HG03460 (cell line): ENCODE data around the gene NFIB.

Experiments
- ATAC-seq: cut with Tn5 transposase; IDR thresholded peaks from one replicate; pipeline ENCODE4 v1.9.1; 2021; ENCODE audit not compliant: unreplicated experiment

Gene NFIB

DNA sequence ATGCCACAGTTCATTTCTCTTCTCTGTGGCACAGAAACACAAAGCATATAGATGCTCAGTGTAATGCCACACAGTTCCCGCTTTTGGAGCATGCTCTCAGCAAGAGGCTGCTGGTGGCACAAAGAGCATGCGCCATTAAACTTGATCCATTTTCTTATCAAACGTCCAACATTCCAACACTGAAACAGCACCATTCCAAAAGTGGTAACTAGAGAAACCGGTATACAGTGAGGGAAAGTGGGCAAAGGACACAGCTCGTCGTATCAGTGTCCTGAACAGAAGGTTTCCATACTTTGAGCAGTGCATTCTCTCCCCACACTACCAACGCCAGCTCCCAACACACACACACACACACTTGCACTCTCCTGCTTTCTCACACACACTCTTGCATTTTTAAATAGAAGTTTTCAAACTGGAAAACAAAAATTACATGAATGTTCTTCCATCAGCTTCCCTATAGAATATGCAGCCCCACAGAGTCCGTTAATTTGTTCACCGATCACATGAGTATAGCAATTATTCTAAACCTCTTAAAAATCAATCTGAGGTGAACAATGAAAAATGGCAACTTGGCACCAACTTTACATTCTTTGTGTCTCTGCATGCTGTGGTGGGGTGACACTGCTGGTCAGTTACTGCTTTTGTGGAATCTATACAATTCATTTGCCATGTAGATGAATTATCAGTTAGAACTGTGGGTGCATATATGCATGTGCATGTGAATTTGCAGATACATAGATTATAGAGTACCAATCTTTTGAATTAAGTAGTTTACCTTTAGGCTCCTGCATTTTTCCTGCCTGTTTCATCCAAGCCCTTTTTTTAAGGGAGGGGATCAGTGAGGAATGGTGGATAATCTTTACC lies 5.7 kb downstream of the NFIB start:
- no peak for ATAC-seq

- no peak for ATAC-seq
Measured at GRCh38 chr9:14306672-14307660, 7.0 kb downstream of the NFIB start.

DNA sequence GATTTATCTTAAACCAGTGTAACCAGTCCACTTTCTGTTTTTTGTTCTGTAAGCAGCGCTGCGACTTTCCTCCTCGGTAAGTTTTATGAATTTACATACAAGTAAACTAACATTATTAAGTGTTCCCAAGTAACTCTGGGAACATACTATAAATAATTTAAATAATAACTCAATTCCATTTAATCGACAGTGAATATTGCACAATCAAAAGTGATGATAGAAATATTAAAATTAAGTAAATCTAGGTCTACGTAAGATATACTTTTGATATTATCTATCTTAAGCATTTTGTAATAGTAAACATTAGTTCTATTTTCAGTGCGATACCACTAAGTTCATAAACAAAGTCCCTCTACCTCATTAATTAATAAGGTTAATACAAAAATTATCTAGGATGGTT lies 7.8 kb downstream of the NFIB start:
- no peak for ATAC-seq

GRCh38 chr9:14304259-14304658 lies 9.7 kb downstream of the NFIB start:
- ATAC-seq: no peak

DNA sequence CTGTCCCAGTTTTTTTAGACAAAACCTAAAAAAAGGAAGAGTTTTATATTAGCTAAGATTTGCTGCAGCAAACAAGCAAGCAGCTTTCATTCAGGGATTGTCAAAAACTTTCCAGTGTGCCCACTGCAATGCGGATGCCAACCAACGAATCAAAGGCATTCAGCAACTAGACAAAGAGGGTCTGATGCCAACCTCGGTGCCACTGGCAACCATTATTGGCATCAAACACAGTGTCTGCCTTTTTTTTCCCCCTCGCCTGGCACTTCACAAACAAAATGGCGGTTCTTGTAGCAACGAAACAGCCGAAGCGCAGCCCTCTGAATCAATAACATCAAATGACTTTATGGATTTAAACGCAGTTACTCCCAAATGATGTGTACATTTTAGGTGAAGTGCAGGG lies 10.4 kb downstream of the NFIB start:
- no peak for ATAC-seq

- ATAC-seq: no peak
Measured at GRCh38 chr9:14303100-14303499, 10.8 kb downstream of the NFIB start.

- no peak for ATAC-seq
Measured at GRCh38 chr9:14302405-14302804, 11.5 kb downstream of the NFIB start.

- ATAC-seq: no peak
Measured at GRCh38 chr9:14301583-14302021, 12.3 kb downstream of the NFIB start.

DNA sequence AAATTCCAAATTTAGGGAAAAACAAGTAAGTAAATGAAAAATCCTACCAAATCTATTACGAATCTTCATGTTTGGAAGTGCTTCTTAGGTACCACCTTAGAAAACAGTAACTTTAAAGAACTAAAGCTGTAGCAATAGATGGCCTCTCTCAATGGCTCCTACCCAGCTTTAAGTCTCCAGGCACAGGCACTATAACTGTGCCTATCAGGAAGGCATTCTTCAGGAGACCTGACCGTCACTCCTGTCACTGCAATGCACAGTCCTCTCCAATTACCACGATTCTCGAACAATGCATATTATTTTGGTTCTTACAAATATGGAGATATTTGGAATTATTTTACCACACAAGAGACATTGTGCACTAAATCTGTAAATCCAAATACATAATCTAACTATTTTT lies 12.9 kb downstream of the NFIB start:
- no peak for ATAC-seq

GRCh38 chr9:14300588-14300987 lies 13.4 kb downstream of the NFIB start:
- no peak for ATAC-seq

DNA sequence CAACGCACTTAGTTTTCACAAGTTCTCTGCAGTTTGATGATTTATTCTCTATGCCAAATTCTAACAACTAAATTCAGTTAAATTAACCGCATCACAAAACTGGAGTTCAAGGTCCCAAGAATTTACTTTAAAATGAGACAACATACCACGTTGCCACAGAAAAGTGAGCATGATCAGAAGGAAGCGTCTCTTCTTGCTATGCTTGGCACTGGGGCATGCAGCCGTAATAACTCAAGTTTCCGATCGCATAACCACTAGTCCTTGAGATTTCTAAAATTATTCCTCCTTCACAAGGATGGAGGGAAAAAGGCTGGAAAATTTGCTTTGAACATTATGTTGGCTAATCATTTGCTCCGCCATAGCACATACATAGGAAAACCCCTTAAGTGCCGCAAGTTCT lies 13.9 kb downstream of the NFIB start:
- no peak for ATAC-seq

- ATAC-seq: no peak
Measured at GRCh38 chr9:14298601-14299022, 15.3 kb downstream of the NFIB start.

DNA sequence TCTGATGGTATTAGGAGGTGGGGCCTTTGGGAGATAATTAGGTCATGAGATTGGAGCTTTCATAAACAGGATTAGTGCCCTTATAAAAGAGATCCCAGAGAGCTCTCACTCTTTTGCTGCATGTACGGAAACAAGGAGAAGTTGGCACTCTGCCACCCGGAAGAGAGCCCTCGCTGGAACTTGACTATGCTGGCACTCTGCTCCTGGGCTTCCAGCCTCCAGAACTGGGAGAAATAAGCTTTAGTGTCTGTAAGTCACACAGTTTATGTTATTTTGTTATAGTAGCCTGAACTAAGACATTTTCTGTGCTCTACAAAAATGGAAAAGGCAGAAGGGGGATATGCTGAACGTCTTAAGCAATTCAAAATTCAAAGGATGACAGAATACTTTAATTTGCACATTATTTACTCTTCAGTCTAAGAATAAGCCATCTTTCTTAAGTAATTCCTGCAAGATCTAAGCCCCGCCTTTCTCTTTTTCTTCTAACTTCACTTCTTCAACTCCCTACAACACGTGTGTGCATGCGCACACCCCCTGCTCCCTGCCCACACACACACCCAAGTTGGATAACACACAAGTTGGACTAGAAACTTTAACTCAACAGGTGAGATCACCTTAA lies 17.3 kb downstream of the NFIB start:
- no peak for ATAC-seq

GRCh38 chr9:14294659-14295058 lies 19.3 kb downstream of the NFIB start:
- no peak for ATAC-seq

- no peak for ATAC-seq
Measured at GRCh38 chr9:14293801-14294200, 20.1 kb downstream of the NFIB start.

DNA sequence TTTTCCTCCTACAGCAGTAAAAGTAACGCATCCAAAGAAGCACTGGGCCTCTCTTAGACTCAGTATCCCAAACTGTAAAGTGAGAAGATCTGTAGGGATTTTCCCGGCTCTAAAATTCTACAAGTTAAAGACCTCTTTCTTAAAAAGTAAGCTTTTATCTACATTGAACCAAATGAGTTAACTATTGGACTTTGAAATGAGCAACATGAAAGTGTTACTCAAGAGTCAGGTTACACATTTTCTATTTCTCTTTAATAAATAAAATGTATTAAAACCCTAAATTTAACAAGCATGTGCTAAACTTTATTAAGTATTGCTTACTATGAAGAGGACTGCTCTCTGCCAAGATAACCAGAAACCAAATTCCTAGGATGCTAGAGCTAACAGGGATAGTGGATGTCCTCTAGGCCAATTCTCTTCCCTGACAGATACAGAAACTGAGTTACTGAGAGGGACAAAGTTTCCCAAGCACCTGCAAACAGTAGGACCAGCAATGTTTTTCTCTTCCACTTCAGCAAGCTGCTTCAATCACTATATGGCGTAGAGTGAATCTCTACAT lies 21.7 kb downstream of the NFIB start:
- ATAC-seq: no peak

- ATAC-seq: no peak
Measured at GRCh38 chr9:14289916-14290315, 24.0 kb downstream of the NFIB start.

DNA sequence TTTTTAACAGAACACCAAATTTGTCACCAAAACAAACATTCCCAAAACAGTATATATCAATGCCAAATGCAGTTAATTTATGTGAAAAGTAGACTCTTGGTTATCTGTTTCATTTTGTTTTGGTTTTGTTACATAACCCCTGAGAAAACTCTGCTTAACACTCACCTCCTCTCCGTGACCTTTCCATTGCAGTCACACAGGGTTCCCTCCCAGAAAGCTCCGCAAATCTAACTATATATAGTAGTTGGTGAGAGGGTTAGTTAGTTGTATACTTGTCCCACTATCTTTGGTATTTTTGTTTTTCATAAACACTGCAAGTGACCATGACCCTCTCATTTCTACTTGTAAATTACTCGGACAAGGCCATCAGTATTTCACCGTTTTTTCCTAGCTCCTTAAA lies 25.5 kb downstream of the NFIB start:
- ATAC-seq: no peak

- no peak for ATAC-seq
Measured at GRCh38 chr9:14286121-14286520, 27.8 kb downstream of the NFIB start.

DNA sequence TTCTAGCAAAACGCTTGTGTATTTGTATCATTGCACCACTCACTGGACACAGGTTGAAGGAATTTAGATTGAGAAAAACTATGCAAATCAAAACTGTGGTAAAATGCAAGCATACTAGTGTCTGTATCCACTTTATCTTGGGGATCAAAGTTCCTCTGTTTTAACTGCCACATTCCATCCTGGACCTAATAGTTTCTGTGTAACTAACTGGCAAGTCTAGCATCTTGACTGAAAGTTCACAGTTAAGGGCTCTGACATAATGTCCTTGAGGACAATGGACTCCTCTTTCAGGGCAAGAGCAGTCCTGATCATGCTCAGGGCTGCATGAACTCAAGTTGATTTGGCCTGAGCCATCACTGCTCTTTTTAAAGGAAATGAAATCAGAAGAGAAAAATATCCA lies 30.7 kb downstream of the NFIB start:
- no peak for ATAC-seq

- ATAC-seq: no peak
Measured at GRCh38 chr9:14281876-14282275, 32.1 kb downstream of the NFIB start.
